ENCODE measurements around the gene ARHGAP25.

Gene ARHGAP25

DNA sequence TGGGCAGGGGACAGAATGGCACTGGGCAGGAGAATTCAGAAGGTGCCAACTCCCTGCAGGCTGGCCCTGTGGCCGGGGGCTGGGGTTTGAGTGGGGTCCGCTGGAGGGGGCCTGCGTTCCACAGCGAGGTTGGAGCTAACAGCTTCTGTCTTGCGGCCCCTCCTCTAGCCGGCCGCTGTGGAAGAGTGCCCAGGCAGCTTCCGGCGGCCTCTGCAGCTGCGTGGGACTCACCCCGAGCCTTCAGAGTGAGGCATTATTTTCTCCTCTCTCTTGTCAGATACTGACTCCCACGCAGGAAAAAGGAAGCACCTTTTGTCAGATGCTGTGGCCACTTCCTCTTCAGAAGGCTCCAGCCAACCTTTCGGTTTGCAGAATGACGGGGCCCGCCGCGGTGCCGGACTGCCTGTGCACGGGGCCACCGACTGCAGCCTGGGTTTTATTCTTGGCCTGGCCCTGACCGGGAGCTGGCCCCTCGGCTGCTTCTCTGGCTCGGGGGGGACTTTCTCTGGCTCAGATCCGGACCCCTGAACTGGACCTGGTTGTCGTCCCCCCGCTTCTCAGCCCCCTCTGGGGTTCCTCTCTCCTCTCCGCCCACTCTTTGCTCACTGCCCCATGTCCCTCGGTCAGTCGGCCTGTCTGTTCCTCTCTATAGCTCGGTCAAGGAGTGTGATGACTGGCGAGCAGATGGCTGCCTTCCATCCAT, 40.1 kb downstream of the ARHGAP25 start:
- H3K27ac ChIP-seq (ENCODE audit: low read depth, low read length, severe bottlenecking), result no peak overlapping the region
- H3K4me3 ChIP-seq (ENCODE audit: extremely low read depth, insufficient read depth, low read length, poor library complexity, severe bottlenecking), result no peak overlapping the region
- peaks cover 26% of the 10 kb centered on the region for H3K4me1 ChIP-seq (ENCODE audit: control insufficient read depth, insufficient read depth, low read length, poor library complexity, severe bottlenecking)
- H3K36me3 ChIP-seq (ENCODE audit: control insufficient read depth, insufficient read depth, low read length), result no peaks in the 10 kb centered on the region
- no peaks in the 10 kb centered on the region for H3K9me3 ChIP-seq (ENCODE audit: control insufficient read depth, low read length)
- WGBS, 2 experiments (ENCODE audit: insufficient coverage in 2 of 2), result 94 to 96% methylated on average over 30 to 31 of the region's 31 CpGs

DNA sequence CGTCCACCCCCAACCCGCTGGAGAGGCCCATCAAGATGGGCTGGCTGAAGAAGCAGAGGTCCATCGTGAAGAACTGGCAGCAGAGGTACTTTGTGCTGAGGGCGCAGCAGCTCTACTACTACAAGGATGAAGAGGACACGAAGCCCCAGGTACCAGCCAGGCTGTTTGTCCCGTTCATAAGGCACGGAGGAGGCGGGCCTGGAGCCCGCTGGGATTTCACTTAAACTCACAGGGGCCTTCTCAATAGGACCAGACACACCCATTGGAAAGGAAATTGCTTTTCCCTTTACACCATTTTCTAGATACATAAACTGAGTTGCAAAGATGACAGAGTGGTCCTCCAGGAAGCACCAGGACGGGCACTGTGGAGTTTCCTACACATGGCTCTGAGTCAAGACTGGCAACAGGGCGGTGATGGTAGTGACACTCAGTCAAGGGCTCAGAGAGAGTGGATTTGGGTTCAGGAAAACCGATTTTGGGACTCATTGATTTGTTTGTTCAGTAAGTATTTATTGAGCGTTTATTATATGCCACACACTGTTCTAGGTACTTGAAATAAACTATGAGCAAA, 40.7 kb downstream of the ARHGAP25 start:
- Histone ChIP-seq H3K9me3 (ENCODE audit: control insufficient read depth, low read length) (no peaks in the 10 kb centered on the region), H3K4me3 (ENCODE audit: extremely low read depth, insufficient read depth, low read length, poor library complexity, severe bottlenecking) (no peak overlapping the region), H3K27ac (ENCODE audit: low read depth, low read length, severe bottlenecking) (no peak overlapping the region), H3K4me1 (ENCODE audit: control insufficient read depth, insufficient read depth, low read length, poor library complexity, severe bottlenecking) (peaks cover 20% of the 10 kb centered on the region), H3K36me3 (ENCODE audit: control insufficient read depth, insufficient read depth, low read length) (no peaks in the 10 kb centered on the region)
- WGBS, 2 experiments (ENCODE audit: insufficient coverage in 2 of 2), result 90 to 91% methylated on average over 10 to 11 of the region's 13 CpGs

DNA sequence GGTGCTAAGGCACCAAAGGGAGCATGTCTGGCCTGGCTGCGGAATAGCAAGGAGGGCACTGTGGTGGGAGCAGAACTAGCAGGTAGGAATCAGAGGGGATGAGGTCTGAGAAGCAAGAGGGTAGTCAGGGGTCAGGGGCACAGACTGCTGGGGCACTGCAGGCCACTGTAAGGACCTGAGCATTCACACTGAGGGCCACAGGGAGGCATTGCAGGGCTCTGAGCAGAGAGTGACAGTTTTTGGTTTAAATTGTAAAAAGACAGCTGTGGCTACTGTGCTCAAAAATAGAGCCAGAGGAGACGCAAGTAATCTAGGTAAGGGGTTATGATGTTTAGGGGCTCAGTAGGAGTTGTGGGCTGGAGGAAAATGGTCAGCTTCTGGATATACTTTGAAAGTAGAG, 41.5 kb downstream of the ARHGAP25 start:
- Histone ChIP-seq H3K4me1 (ENCODE audit: control insufficient read depth, insufficient read depth, low read length, poor library complexity, severe bottlenecking) (peaks cover 12% of the 10 kb centered on the region), H3K27ac (ENCODE audit: low read depth, low read length, severe bottlenecking) (no peak overlapping the region), H3K9me3 (ENCODE audit: control insufficient read depth, low read length) (no peaks in the 10 kb centered on the region), H3K4me3 (ENCODE audit: extremely low read depth, insufficient read depth, low read length, poor library complexity, severe bottlenecking) (no peak overlapping the region), H3K36me3 (ENCODE audit: control insufficient read depth, insufficient read depth, low read length) (no peaks in the 10 kb centered on the region)
- WGBS, 2 experiments (ENCODE audit: insufficient coverage in 2 of 2), result 97 to 100% methylated on average over 2 of the region's 2 CpGs

DNA sequence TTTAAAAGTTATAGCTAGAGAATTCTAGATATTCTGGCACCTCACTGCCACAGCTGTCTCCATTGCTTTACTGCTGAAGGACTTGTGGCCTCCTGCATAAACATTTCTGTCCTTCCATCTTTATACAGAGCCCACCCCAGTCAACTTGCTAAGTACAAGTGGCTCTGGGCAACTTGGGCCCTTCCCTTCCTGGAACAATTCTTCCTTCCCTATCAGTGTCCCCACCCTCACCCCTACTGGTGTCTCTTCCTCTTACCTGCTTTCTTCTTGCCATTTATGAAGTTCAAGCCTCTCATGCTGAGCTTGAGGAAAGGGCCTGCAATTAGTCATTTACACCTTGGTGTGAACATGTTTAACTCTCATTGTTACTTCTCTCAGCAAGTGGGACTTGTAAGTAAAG, 45.0 kb downstream of the ARHGAP25 start:
- Histone ChIP-seq H3K4me3 (ENCODE audit: extremely low read depth, insufficient read depth, low read length, poor library complexity, severe bottlenecking) (no peak overlapping the region), H3K4me1 (ENCODE audit: control insufficient read depth, insufficient read depth, low read length, poor library complexity, severe bottlenecking) (no peaks in the 10 kb centered on the region), H3K27ac (ENCODE audit: low read depth, low read length, severe bottlenecking) (no peak overlapping the region), H3K9me3 (ENCODE audit: control insufficient read depth, low read length) (no peaks in the 10 kb centered on the region), H3K36me3 (ENCODE audit: control insufficient read depth, insufficient read depth, low read length) (no peaks in the 10 kb centered on the region)

DNA sequence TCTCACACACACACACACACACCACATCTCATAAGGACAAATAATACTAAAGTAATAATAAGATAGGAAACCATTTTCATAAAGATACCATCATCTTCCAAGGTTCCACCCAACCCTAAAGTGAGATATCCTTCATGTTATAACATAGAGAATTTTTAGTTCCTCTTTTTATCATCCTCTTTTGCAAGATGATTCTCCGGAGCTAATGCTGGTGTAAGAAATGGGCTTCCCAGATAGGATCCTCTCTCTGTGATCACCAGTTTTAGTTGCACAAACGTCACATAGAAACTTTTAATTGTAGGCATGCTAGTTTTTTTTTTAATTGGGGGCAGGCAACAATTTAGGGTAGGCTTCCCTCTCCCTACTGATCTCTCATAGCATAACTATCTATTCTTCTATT, 49.6 kb downstream of the ARHGAP25 start:
- no peaks in the 10 kb centered on the region for H3K36me3 ChIP-seq (ENCODE audit: control insufficient read depth, insufficient read depth, low read length)
- H3K4me1 ChIP-seq (ENCODE audit: control insufficient read depth, insufficient read depth, low read length, poor library complexity, severe bottlenecking), result no peaks in the 10 kb centered on the region
- no peaks in the 10 kb centered on the region for H3K9me3 ChIP-seq (ENCODE audit: control insufficient read depth, low read length)
- H3K4me3 ChIP-seq (ENCODE audit: extremely low read depth, insufficient read depth, low read length, poor library complexity, severe bottlenecking), result no peak overlapping the region
- H3K27ac ChIP-seq (ENCODE audit: low read depth, low read length, severe bottlenecking), result no peak overlapping the region
- no CpG with 5 or more reads among the region's 2 CpGs for WGBS, 2 experiments (ENCODE audit: insufficient coverage in 2 of 2)

DNA sequence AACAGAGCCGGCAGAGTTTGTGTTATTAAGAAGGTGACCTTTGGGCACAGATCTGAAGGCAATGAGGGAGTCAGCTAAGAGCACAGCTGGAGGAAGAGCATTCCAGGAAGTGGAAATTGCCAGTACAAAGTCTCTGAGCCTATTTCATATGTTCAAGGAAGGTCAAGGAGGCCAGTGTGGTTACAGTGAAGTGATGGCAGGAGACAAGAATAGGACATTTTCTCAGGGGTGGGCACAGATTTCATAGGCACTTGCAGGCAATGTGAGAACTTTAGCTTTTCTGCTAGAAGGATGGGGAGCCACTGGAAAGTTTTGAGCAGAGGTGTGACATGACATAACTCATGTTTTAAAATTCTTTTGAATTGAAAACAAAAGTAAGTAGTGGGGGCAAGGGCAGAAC, 50.3 kb downstream of the ARHGAP25 start:
- H3K9me3 ChIP-seq (ENCODE audit: control insufficient read depth, low read length), result no peaks in the 10 kb centered on the region
- WGBS, 2 experiments (ENCODE audit: insufficient coverage in 2 of 2), result 90 to 92% methylated on average over 1 of the region's 1 CpG
- H3K36me3 ChIP-seq (ENCODE audit: control insufficient read depth, insufficient read depth, low read length), result no peaks in the 10 kb centered on the region
- H3K4me1 ChIP-seq (ENCODE audit: control insufficient read depth, insufficient read depth, low read length, poor library complexity, severe bottlenecking), result no peaks in the 10 kb centered on the region
- H3K27ac ChIP-seq (ENCODE audit: low read depth, low read length, severe bottlenecking), result no peak overlapping the region
- H3K4me3 ChIP-seq (ENCODE audit: extremely low read depth, insufficient read depth, low read length, poor library complexity, severe bottlenecking), result no peak overlapping the region

DNA sequence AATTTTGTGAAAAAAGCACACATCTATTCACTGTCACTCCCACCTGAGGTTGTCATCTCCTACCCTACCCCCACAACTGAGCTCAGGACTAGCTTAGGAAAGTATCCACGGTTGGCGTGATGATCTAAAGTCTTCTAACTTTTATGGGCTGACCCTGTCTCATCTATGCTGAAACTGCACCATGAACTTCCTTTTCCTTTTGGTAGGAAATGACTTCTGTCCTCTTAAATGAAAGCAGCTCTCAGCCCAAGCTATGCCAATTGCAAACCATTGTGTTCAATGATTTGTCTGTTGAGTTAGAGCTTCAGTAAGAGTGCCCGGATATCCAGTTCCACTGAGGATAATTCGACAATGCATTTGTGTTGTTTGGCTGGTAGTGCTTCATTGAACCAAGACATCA, 52.7 kb downstream of the ARHGAP25 start:
- Histone ChIP-seq H3K9me3 (ENCODE audit: control insufficient read depth, low read length) (no peaks in the 10 kb centered on the region), H3K27ac (ENCODE audit: low read depth, low read length, severe bottlenecking) (no peak overlapping the region), H3K36me3 (ENCODE audit: control insufficient read depth, insufficient read depth, low read length) (no peaks in the 10 kb centered on the region), H3K4me3 (ENCODE audit: extremely low read depth, insufficient read depth, low read length, poor library complexity, severe bottlenecking) (no peak overlapping the region), H3K4me1 (ENCODE audit: control insufficient read depth, insufficient read depth, low read length, poor library complexity, severe bottlenecking) (peaks cover 5% of the 10 kb centered on the region)
- 86 to 89% methylated on average over 2 to 4 of the region's 4 CpGs for WGBS, 2 experiments (ENCODE audit: insufficient coverage in 2 of 2)

DNA sequence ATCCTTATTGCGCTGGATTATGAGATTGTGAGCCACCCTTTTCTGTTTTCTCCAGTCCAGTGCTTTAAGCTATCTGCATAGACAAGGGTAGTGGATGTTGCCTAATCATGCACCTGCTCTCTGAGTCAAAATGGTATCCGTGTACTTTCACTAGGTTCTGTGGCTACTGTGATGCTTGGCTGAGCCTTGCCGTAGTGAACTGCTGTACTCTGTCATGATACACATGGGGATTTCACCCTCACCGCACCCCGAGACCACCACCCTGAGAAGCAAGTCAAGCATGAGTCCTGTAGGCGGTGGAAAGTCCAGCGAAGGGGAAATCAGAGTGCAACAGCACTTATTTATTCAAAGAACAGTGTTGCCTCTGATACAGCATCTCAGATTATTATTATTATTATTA, 55.0 kb downstream of the ARHGAP25 start:
- Histone ChIP-seq H3K4me3 (ENCODE audit: extremely low read depth, insufficient read depth, low read length, poor library complexity, severe bottlenecking) (no peak overlapping the region), H3K9me3 (ENCODE audit: control insufficient read depth, low read length) (no peaks in the 10 kb centered on the region), H3K27ac (ENCODE audit: low read depth, low read length, severe bottlenecking) (no peak overlapping the region), H3K36me3 (ENCODE audit: control insufficient read depth, insufficient read depth, low read length) (no peaks in the 10 kb centered on the region), H3K4me1 (ENCODE audit: control insufficient read depth, insufficient read depth, low read length, poor library complexity, severe bottlenecking) (peaks cover 5% of the 10 kb centered on the region)
- WGBS, 2 experiments (ENCODE audit: insufficient coverage in 2 of 2), result 92 to 100% methylated on average over 5 of the region's 7 CpGs

DNA sequence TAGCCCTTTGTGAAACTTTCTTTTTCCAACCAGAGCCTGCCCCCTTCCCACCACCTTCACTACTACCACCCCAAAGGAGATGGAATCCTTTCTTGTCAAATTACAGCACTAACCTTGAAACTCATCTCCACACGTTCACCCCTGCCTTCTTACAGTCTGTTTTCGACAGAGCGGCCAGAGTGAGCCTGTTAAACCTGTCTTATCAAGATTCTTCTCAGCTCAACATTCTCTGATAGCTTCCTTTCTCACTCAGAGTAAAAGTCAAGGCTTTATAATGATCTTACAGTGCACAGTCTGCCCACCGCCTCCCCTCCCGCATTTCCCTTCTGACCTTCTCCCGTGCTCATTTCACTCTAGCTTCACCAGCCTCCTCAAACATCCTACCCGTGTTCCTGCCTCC, 56.0 kb downstream of the ARHGAP25 start:
- Histone ChIP-seq H3K36me3 (ENCODE audit: control insufficient read depth, insufficient read depth, low read length) (no peaks in the 10 kb centered on the region), H3K4me1 (ENCODE audit: control insufficient read depth, insufficient read depth, low read length, poor library complexity, severe bottlenecking) (peaks cover 5% of the 10 kb centered on the region), H3K9me3 (ENCODE audit: control insufficient read depth, low read length) (no peaks in the 10 kb centered on the region), H3K4me3 (ENCODE audit: extremely low read depth, insufficient read depth, low read length, poor library complexity, severe bottlenecking) (no peak overlapping the region), H3K27ac (ENCODE audit: low read depth, low read length, severe bottlenecking) (no peak overlapping the region)
- 87 to 88% methylated on average over 6 of the region's 7 CpGs for WGBS, 2 experiments (ENCODE audit: insufficient coverage in 2 of 2)

DNA sequence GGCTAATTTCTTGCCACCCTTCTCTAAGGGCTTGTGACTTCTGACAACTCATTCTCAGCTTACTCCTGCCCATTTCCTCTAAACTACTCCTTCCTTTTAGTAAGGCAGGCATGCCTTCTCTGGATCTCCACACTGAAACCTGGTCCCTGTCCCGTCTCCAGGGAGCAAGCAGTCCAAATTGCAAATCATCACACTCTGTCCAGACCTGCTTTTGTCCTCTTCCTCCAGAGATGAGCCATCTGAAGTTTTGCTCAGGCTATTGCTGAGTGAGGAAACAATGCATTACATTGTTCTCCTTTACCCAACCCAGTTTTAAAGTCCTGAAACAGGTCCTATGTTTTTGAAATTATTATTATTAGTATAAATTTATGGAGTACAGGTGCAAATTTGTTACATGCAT, 57.3 kb downstream of the ARHGAP25 start:
- H3K27ac ChIP-seq (ENCODE audit: low read depth, low read length, severe bottlenecking), result no peak overlapping the region
- WGBS, 2 experiments (ENCODE audit: insufficient coverage in 2 of 2), result 80 to 100% methylated on average over 1 of the region's 1 CpG
- peaks cover 5% of the 10 kb centered on the region for H3K4me1 ChIP-seq (ENCODE audit: control insufficient read depth, insufficient read depth, low read length, poor library complexity, severe bottlenecking)
- no peaks in the 10 kb centered on the region for H3K36me3 ChIP-seq (ENCODE audit: control insufficient read depth, insufficient read depth, low read length)
- H3K9me3 ChIP-seq (ENCODE audit: control insufficient read depth, low read length), result no peaks in the 10 kb centered on the region
- H3K4me3 ChIP-seq (ENCODE audit: extremely low read depth, insufficient read depth, low read length, poor library complexity, severe bottlenecking), result no peak overlapping the region

DNA sequence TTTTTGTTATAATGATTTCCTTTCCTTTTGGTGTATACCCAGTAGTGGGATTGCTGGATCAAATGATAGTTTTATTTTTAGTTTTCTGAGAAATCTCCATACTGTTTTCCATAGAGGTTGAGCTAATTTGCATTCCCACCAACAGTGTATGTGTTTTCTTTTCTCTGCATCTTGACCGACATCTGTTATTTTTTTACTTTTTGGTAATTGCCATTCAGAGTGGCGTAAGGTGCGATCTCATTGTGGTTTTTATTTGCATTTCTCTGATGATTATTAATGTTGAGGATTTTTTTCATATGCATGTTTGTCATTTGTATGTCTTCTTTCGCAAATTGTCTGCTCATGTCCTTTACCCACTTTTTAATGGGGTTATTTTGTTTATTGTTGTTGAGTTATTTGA, 58.1 kb downstream of the ARHGAP25 start:
- Histone ChIP-seq H3K4me3 (ENCODE audit: extremely low read depth, insufficient read depth, low read length, poor library complexity, severe bottlenecking) (no peak overlapping the region), H3K9me3 (ENCODE audit: control insufficient read depth, low read length) (no peaks in the 10 kb centered on the region), H3K27ac (ENCODE audit: low read depth, low read length, severe bottlenecking) (no peak overlapping the region), H3K36me3 (ENCODE audit: control insufficient read depth, insufficient read depth, low read length) (no peaks in the 10 kb centered on the region), H3K4me1 (ENCODE audit: control insufficient read depth, insufficient read depth, low read length, poor library complexity, severe bottlenecking) (peaks cover 5% of the 10 kb centered on the region)
- 100% methylated on average over 1 to 2 of the region's 4 CpGs for WGBS, 2 experiments (ENCODE audit: insufficient coverage in 2 of 2)
